Adipose tissue (tissue), 3 donors: ENCODE data around the gene OR10H5. TPM values are rescaled to one million over a fixed set of nuclear protein-coding genes. Genes with fewer than 3 reads are reported as not detected.
"Not testable (repeated sequence)": the region's sequence is repeated elsewhere in the genome, so short reads cannot be mapped to it uniquely, and the experiment has no call there.

Experiments
- H3K27ac ChIP-seq: one replicate; pipeline ENCODE4 v1.5.1; 2013; ENCODE audit warnings: low read depth, low read length
- WGBS, 3 donors: extraction: QIAGEN DNeasy Blood & Tissue Kit; methylation state at CpG; one replicate each; pipeline ENCODE4 v1.1.7; 2013; 5-methylcytosine and 5-hydroxymethylcytosine counted together
- polyA plus RNA-seq, 3 donors: library from polyadenylated mRNA; stranded (reverse); fragments of 200-250 nt; gene quantifications; one replicate each; pipeline ENCODE4 v1.2.3, GENCODE V29; 2013
- donor health status: healthy with polysubstance abuse.
- donor health status: Bipolar disorder and iron deficiency.
- donor health status: healthy.

OR10H5 gene
- polyA plus RNA-seq, 3 donors = 0.11 TPM; not detected in 2

- no peak overlapping the region for H3K27ac ChIP-seq
- WGBS, 3 donors = 88 to 93% (median 88%) methylated on average over 3 of the region's 3 CpGs
Observed at GRCh38 chr19:15838351-15838750, 50.9 kb downstream of the OR10H5 start.

DNA sequence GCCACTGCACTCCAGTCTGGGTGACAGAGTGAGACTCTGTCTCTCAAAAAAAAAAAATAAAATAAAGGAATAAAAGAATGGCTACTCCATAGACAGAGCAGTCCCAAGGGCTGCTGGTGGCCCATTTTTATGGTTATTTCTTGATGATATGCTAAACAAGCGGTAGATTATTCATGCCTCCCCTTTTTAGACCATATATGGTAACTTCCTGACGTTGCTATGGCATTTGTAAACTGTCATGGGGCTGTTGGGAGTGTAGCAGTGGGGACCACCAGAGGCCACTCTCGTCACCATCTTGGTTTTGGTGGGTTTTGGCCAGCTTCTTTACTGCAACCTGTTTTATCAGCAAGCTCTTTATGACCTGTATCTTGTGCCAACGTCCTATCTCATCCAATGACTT is 52.4 kb downstream of the OR10H5 start:
- H3K27ac ChIP-seq = not testable (repeated sequence)
- 66 to 77% (median 74%) methylated on average over 4 of the region's 4 CpGs for WGBS, 3 donors

DNA sequence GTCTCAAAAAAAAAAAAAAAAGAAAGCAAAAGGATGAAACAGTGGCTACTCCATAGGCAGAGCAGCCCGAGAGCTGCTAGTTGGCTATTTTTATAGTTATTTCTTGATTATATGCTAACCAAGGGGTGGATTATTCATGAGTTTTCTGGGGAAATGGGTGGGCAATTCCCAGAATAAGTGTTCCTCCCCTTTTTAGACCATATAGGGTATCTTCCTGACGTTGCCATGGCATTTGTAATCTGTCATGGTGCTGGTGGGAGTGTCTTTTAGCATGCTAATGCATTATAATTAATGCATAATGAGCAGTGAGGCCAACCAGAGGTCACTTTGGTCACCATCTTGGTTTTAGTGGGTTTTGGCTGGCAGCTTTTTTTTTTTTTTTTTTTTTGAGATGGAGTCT is 53.4 kb downstream of the OR10H5 start:
- WGBS, 3 donors = 51 to 64% (median 63%) methylated on average over 2 of the region's 2 CpGs

GRCh38 chr19:15841875-15842569 is 54.6 kb downstream of the OR10H5 start:
- WGBS, 3 donors = 50 to 66% (median 59%) methylated on average over 11 of the region's 11 CpGs
- no peak overlapping the region for H3K27ac ChIP-seq

More for the DNA sequence above, 53.4 kb downstream of the OR10H5 start:
- no peak overlapping the region for H3K27ac ChIP-seq

DNA sequence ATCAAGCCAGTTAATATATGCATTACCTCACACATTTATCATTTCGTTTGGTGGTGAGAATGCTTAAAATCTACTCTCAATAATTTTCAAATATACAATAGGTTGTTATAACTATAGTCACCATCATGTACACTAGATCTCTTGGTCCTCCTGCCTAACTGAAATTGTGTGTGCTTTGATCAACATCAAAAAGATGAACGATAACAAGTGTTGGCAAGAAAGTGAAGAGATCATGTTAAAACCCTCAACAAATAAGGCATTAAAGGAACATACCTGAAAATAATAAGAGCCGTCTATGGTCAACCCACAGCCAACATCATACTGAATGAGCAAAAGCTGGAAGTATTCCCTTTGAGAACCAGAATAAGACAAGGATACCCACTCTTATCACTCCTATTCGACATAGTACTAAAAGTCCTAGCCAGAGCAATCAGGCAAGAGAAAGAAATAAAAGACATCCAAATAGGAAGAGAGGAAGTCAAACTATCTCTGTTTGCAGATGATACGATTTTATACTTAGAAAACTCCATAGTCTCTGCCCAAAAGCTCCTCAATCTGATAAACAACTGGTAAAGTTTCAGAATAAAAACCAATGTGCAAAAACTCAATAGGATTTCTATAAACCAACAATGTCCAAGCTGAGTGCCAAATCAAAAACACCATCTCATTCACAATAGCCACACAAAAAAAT is 55.9 kb downstream of the OR10H5 start:
- H3K27ac ChIP-seq = no peak overlapping the region
- 51 to 60% (median 53%) methylated on average over 5 of the region's 5 CpGs for WGBS, 3 donors

- not testable (repeated sequence) for H3K27ac ChIP-seq
- 55 to 61% (median 56%) methylated on average over 7 to 8 of the region's 8 CpGs for WGBS, 3 donors
Observed at GRCh38 chr19:15843894-15844222, 56.4 kb downstream of the OR10H5 start.

GRCh38 chr19:15846923-15847322 is 59.5 kb downstream of the OR10H5 start:
- no peak overlapping the region for H3K27ac ChIP-seq
- 76 to 89% (median 88%) methylated on average over 6 of the region's 6 CpGs for WGBS, 3 donors

- WGBS, 3 donors = 80 to 89% (median 83%) methylated on average over 3 of the region's 3 CpGs
- H3K27ac ChIP-seq = no peak overlapping the region
Observed at GRCh38 chr19:15850385-15850784, 62.9 kb downstream of the OR10H5 start.

Other genes starting within 250 kb of the OR10H5 start
- gene CYP4F8, start 172.4 kb upstream of the OR10H5 start, polyA plus RNA-seq = not detected
- under 1 TPM; 0.06 to 0.51 (median 0.34) TPM for gene CYP4F3, start 146.8 kb upstream of the OR10H5 start, polyA plus RNA-seq
- gene CYP4F12, start 114.6 kb upstream of the OR10H5 start, polyA plus RNA-seq = 10 to 100 TPM in 1 of 3 donors, 1 to 10 TPM in 2; 1.2 to 17.7 (median 9.1) TPM
- not detected for gene OR10H2, start 59.6 kb upstream of the OR10H5 start, polyA plus RNA-seq
- not detected for gene OR10H3, start 49.7 kb upstream of the OR10H5 start, polyA plus RNA-seq
- gene OR10H1, start 28.0 kb downstream of the OR10H5 start, polyA plus RNA-seq = not detected
- under 1 TPM in 1 of 3 donors, not detected in 2; 0.08 TPM for gene CYP4F2, start 110.4 kb downstream of the OR10H5 start, polyA plus RNA-seq
- gene CYP4F11, start 146.9 kb downstream of the OR10H5 start, polyA plus RNA-seq = under 1 TPM; 0.18 to 0.34 (median 0.22) TPM
- gene OR10H4, start 161.3 kb downstream of the OR10H5 start, polyA plus RNA-seq = not detected